K562 (cell line): Measurements from ENCODE around the gene LMNA. TPM values are rescaled to one million over a fixed set of nuclear protein-coding genes. Genes with fewer than 3 reads are reported as not detected.
"Not testable (repeated sequence)": the region's sequence is repeated elsewhere in the genome, so short reads cannot be mapped to it uniquely, and the experiment has no call there.

ENCODE experiments used
- ATAC-seq: fragments of 200-7000 bp; cut with Tn5 transposase; 3 replicates; pipeline ENCODE4 v1.9.1; 2020; ENCODE audit warnings: moderate library complexity
- BruUV-seq: library from RNA; stranded (reverse); fragments of 400-500 nt; replicated peaks from 2 replicates; lab custom pipeline; 2021; lab: Mats Ljungman, UMichigan
- CTCF ChIA-PET: fragments of 300-600 bp; formaldehyde crosslinking; extraction: SDS; loops from one replicate; lab custom pipeline; 2021; ENCODE audit warnings: low intra/inter-chr PET ratio; lab: Yijun Ruan, JAX
- POLR2A ChIA-PET: fragments of 300-600, 350-650 bp; sonication (Branson Sonifier 250); formaldehyde crosslinking; extraction: SDS; loops from one replicate; lab custom pipeline; 2021; ENCODE audit warnings: antibody characterized with exemption, inconsistent platforms; lab: Yijun Ruan, JAX
- DNase-seq, 4 experiments: peaks; one replicate each; pipeline versions ENCODE4 v3.0.0 to v3.0.0-alpha.2; 2011 to 2018; ENCODE audit warnings: low spot score in 3 of 4, mixed read lengths in 3 of 4; ENCODE audit errors: extremely low read depth in 1 of 4
- FAIRE-seq: peaks from 2 replicates; lab custom pipeline; 2011; peaks lifted over from hg19 to GRCh38; lab: Jason Lieb, UNC
- H2AFZ ChIP-seq: 2 replicates; pipeline ENCODE4 v1.6.0; 2011; ENCODE audit warnings: low read depth, low read length, control low read depth, inconsistent platforms
- H3K27ac ChIP-seq: fragments of 200-600 bp; 3 replicates; pipeline ENCODE4 v1.8.0; 2011; ENCODE audit warnings: low read depth, mild to moderate bottlenecking, control low read depth, inconsistent platforms, low read length, moderate library complexity, mixed read lengths; ENCODE audit errors: extremely low read depth
- H3K27me3 ChIP-seq, 2 experiments: fragments of 300-600 bp in 1 of 2; 2 replicates in 1 of 2; 3 replicates in 1 of 2; pipeline versions ENCODE4 v1.6.0 to v1.8.0; 2011; ENCODE audit warnings: inconsistent platforms in 2 of 2, low read length in 2 of 2, mild to moderate bottlenecking in 1 of 2, mixed read lengths in 1 of 2, moderate library complexity in 1 of 2; ENCODE audit not compliant: control insufficient read depth in 2 of 2, insufficient read depth in 2 of 2
- H3K36me3 ChIP-seq: fragments of 300-600 bp; 3 replicates; pipeline ENCODE4 v1.8.0; 2011; ENCODE audit warnings: mild to moderate bottlenecking, low read length, inconsistent platforms; ENCODE audit not compliant: control insufficient read depth, insufficient read depth
- H3K4me1 ChIP-seq, 2 experiments: fragments of 200-600 bp in 1 of 2; replicated peaks in 1 of 2; 2 replicates in 1 of 2; 3 replicates in 1 of 2; pipeline versions ENCODE4 v1.5.1 to v1.8.0; 2011; ENCODE audit warnings: inconsistent platforms in 2 of 2, low read length in 2 of 2, mild to moderate bottlenecking in 1 of 2, mixed read lengths in 1 of 2, moderate library complexity in 1 of 2; ENCODE audit not compliant: control insufficient read depth in 2 of 2, insufficient read depth in 2 of 2
- H3K4me2 ChIP-seq: 2 replicates; pipeline ENCODE4 v1.6.1; 2011; ENCODE audit warnings: low read length, control low read depth, inconsistent platforms, mixed read lengths; ENCODE audit not compliant: insufficient read depth
- H3K4me3 ChIP-seq: fragments of 200-600 bp; sonication (generic), shearing (Covaris generic); 2 replicates; pipeline ENCODE4 v1.5.1; 2016; ENCODE audit warnings: control low read depth, inconsistent platforms
- H3K79me2 ChIP-seq: fragments of 200-600 bp; 3 replicates; pipeline ENCODE4 v1.8.0; 2011; ENCODE audit warnings: low read length, inconsistent platforms; ENCODE audit not compliant: control insufficient read depth, insufficient read depth
- H3K9ac ChIP-seq, 2 experiments: 2 replicates each; pipeline versions ENCODE4 v1.6.0 to v1.6.1; 2011; ENCODE audit warnings: low read depth in 2 of 2, low read length in 2 of 2, control low read depth in 1 of 2, inconsistent platforms in 1 of 2, mild to moderate bottlenecking in 1 of 2, mixed read lengths in 1 of 2; ENCODE audit not compliant: insufficient read depth in 1 of 2
- H3K9me1 ChIP-seq: one replicate; pipeline ENCODE4 v1.6.0; 2011; ENCODE audit warnings: inconsistent platforms, mild to moderate bottlenecking, low read length, moderate library complexity; ENCODE audit not compliant: control insufficient read depth, insufficient read depth
- H3K9me3 ChIP-seq: replicated peaks from 2 replicates; pipeline ENCODE4 v1.5.1; 2011; ENCODE audit warnings: low read depth, low read length, inconsistent platforms; ENCODE audit not compliant: control insufficient read depth, insufficient read depth
- H4K20me1 ChIP-seq: replicated peaks from 2 replicates; pipeline ENCODE4 v1.6.1; 2011; ENCODE audit warnings: low read length, inconsistent platforms, mixed read lengths; ENCODE audit not compliant: control insufficient read depth, insufficient read depth
- MBD2 ChIP-seq: sonication (generic); IDR thresholded peaks from 2 replicates; pipeline ENCODE4 v1.6.1; 2016; ENCODE audit warnings: low read depth, borderline replicate concordance
- ZNF121 ChIP-seq: sonication (generic); formaldehyde crosslinking; conservative IDR thresholded peaks from 2 replicates; pipeline ENCODE4 v1.8.0; 2022; ENCODE audit warnings: missing genetic modification reagents
- WGBS: fragments of 100-300 bp; shearing (Covaris generic); methylation state at CpG from one replicate; pipeline ENCODE4 v1.1.6; 2016; ENCODE audit warnings: low coverage, mixed read lengths; ENCODE audit not compliant: insufficient coverage; ENCODE audit errors: missing lambda C conversion rate; 5-methylcytosine and 5-hydroxymethylcytosine counted together
- in situ Hi-C: fragments of 300-500 bp; cut with MboI; formaldehyde crosslinking; loops from 4 replicates; pipeline ENCODE4 v1.15.0; 2018; ENCODE audit warnings: inconsistent platforms, mixed read lengths
- intact Hi-C: fragments of 100-400 bp; cut with micrococcal nuclease; formaldehyde crosslinking; loops from 2 replicates; pipeline ENCODE4 v1.14.2; 2022
- polyA plus RNA-seq, 8 experiments: library from polyadenylated mRNA; depleted of rRNA in 4 of 8; stranded (reverse) in 5 of 8; unstranded in 3 of 8; fragments of >200 nt; fragmentation: Nextera tagmentation in 2 of 8; fragmentation: Illumina TruSeq in 1 of 8; extraction: Ambion mirVana in 2 of 8; extraction: Trizol in 1 of 8; gene quantifications; 2 replicates each; pipeline versions ENCODE4 v1.2.1 to v1.2.3, GENCODE V29; 2011 to 2014; ENCODE audit warnings: inconsistent platforms in 1 of 8, missing spikeins in 1 of 8
- total RNA-seq, 7 experiments: library from RNA; depleted of rRNA in 6 of 7; stranded (reverse); fragments of >200 nt in 6 of 7; fragmentation: Illumina TruSeq in 2 of 7; extraction: Trizol in 2 of 7; gene quantifications; 2 replicates each; pipeline versions ENCODE4 v1.2.1 to v1.2.3, GENCODE V29; 2011 to 2021; ENCODE audit warnings: low replicate concordance in 1 of 7
- TF ChIP-seq, protein P1 (sequence below): sonication (generic); formaldehyde crosslinking; IDR thresholded peaks from 2 replicates; pipeline ENCODE4 v1.9.0; 2022; ENCODE audit warnings: mild to moderate bottlenecking, missing genetic modification reagents

The LMNA gene
- total and polyA plus RNA-seq, 9 of the 15 experiments (the other 6 are each of a cell fraction or from before 2014, with no cell fraction given): 1.00 to 347 (median 88.2) TPM

DNA sequence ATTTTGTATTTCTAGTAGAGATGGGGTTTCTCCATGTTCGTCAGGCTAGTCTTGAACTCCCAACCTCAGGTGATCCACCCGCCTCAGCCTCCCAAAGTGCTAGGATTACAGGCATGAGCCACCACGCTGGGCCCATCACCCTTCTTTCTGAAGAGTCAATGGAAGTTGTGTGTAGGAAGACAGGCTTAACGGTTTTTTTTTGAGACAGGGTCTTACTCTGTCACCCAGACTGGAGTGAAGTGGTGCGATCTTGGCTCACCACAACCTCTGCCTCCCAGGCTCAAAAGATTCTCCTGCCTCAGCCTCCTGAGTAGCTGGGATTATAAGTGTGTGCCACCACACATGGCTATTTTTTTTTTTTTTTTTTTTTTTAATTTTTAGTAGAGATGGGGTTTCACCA is 2.2 kb downstream of the LMNA start:
- not testable (repeated sequence) for H2AFZ ChIP-seq
- TF ChIP-seq, protein P1, sequence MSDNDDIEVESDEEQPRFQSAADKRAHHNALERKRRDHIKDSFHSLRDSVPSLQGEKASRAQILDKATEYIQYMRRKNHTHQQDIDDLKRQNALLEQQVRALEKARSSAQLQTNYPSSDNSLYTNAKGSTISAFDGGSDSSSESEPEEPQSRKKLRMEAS (CRISPR knock-in tag): peak; percentile 15; the same call in 1 of the 2 replicates
- TF ChIP-seq, all 486 proteins: peak for 1; not testable (repeated sequence) for 485
- Histone ChIP-seq H4K20me1 (peaks cover 18% of the 10 kb centered on the region), H3K4me2 (peak overlapping the region; percentile 98), H3K27ac (peak overlapping the region; percentile 92), H3K79me2 (peaks cover 71% of the 10 kb centered on the region), H3K36me3 (peaks cover 25% of the 10 kb centered on the region; the same call in 2 of the 3 replicates), H3K4me3 (peak overlapping the region; percentile 73), H3K4me1 (peaks cover 48 to 65% of the 10 kb centered on the region in 2 experiments), H3K9ac (peak overlapping the region; percentile 28 to 83; a peak in 3 of 4 replicates)
- POLR2A ChIA-PET: interaction anchor here (0.6 to 8.5 kb wide), 5 partner anchors 11 to 166 kb away, joined by 3 to 164 read pairs (median 5); partner anchors contain the start of gene SMG5
- CTCF ChIA-PET: interaction anchor here (0.7 kb wide), 2 partner anchors 26 to 39 kb away, joined by 3 read pairs; no protein-coding TSS in a partner anchor
- intact Hi-C loops, ATAC-seq, H3K9me3 ChIP-seq, H3K27me3 ChIP-seq, DNase-seq, H3K9me1 ChIP-seq, BruUV-seq, in situ Hi-C loops, FAIRE-seq: not testable (repeated sequence)
- 7% methylated on average over 5 of the region's 5 CpGs for WGBS

DNA sequence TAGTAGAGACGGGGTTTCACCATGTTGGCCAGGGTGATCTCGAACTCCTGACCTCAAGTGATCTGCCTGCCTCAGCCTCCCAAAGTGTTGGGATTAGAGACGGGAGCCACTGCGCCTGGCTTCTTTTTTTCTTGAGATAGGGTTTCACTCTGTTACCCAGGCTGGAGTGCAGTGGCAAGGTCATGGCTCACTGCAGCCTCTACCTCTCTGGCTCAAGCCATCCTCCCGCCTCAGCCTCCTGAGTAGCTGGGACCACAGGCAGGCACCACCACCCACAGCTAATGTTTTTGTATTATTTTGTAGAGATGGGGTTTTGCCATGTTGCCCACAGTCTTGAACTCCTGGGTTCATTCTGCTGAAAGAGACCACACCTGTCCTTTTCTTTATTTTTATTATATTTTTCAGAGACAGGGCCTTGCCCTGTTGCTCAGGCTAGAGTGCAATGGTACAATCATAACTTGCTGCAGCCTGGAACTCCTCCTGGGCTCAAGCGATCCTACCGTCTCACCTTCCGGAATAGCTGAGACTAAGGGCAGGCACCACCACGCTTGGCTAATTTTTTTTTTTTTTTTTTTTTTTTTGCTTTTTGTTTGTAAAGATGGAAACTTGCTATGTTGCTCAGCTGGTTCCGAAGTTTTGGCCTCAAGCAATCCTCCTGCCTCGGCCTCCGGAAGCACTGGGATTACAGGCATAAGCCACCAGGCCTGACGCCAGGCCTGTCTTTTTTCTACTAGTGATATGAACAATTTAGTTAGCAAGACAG is 3.1 kb downstream of the LMNA start:
- Histone ChIP-seq H3K4me1 (peaks cover 51 to 70% of the 10 kb centered on the region in 2 experiments), H3K79me2 (peaks cover 80% of the 10 kb centered on the region), H3K9me3 (no peaks in the 10 kb centered on the region), H3K4me2 (peak overlapping the region; percentile 67), H3K27me3 (no peaks in the 10 kb centered on the region), H2AFZ (no peak overlapping the region), H3K36me3 (peaks cover 25% of the 10 kb centered on the region; the same call in 2 of the 3 replicates), H3K27ac (peak overlapping the region; percentile 22; the same call in 2 of the 3 replicates), H3K9ac (peak overlapping the region; percentile 81 to 83), H3K9me1 (no peaks in the 10 kb centered on the region), H3K4me3 (peak overlapping the region; percentile 24), H4K20me1 (peaks cover 20% of the 10 kb centered on the region)
- TF ChIP-seq ZNF121 (CRISPR knock-in tag): 0 out of 2 replicates have a peak, but pooled peaks have one; percentile 2
- TF ChIP-seq MBD2: no peak
- ChIA-PET CTCF (interaction anchor here (0.7 kb wide), 1 partner anchor 27 kb away, joined by 3 read pairs; no protein-coding TSS in a partner anchor), POLR2A (interaction anchor here (0.6 to 8.5 kb wide), 5 partner anchors 11 to 560 kb away, joined by 3 to 164 read pairs (median 3); partner anchors contain the start of genes NES and SMG5)
- BruUV-seq: no TSS peak
- DNase-seq: no peak
- in situ Hi-C loops: no loop called here
- WGBS: 53% methylated on average over 13 of the region's 13 CpGs
- intact Hi-C loops: no loop called here
- no peak for FAIRE-seq
- ATAC-seq: no peak
